Central memory CD4-positive, alpha-beta T cell (primary cell): ENCODE results near the gene S100A2.
"Not testable (repeated sequence)": the region's sequence is repeated elsewhere in the genome, so short reads cannot be mapped to it uniquely, and the experiment has no call there.

Experiments
- DNase-seq: peaks from one replicate; pipeline ENCODE4 v3.0.0; 2022

The S100A2 gene

DNA sequence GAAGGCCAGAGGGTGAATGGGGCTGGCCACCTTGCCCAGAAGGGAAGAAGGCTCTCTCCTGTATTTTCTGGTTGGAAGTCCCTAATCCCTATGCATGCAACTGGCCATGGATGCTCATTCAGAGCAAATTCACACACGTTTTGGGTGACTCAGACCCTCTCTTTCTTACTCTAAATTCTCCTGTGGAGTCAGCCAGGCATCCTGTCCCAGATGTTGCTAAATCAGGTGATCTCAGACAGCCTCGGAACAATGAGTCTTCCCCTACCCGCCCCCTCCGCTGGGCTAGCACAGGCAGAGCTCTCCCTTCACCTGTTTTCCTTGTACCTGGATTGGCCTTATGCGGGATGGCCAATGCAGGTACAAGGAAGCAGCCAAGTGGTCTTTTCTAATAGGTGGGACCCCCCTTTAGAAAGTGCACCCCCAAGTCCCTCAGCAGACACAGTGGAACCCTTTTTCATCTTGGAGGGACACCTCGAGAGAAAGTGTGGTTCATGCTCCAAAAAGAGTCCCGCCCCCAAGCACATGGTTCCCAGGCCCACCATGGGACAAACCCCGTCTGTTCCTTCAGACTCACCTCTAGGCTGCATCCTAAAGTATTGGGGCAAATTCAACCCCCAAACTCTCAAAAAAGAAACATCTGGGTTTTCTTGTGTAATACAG lies 38.5 kb downstream of the S100A2 start:
- DNase-seq = no peak

GRCh38 chr1:153526132-153526543 lies 39.5 kb downstream of the S100A2 start:
- DNase-seq = no peak

- no peak for DNase-seq
These were observed 40.4 kb downstream of the S100A2 start for GRCh38 chr1:153525088-153525728.

DNA sequence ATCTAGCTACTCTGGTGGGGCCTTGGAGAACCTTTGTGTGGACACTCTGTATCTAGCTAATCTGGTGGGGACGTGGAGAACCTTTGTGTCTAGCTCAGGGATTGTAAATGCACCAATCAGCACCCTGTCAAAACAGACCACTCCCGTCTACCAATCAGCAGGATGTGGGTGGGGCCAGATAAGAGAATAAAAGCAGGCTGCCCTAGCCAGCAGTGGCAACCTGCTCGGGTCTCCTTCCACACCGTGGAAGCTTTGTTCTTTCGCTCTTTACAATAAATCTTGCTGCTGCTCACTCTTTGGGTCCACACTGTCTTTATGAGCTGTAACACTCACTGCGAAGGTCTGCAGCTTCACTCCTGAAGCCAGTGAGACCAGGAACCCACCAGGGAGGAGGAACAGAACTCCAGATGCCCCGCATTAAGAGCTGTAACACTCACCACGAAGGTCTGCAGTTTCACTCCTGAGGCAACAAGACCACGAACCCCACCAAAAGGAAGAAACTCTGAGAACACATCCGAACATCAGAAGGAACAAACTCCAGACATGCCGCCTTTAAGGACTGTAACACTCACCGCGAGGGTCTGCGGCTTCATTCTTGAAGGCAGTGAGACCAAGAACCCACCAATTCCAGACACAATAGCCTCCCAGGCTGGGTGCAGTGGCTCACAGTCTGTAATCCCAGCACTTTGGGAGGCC lies 43.1 kb downstream of the S100A2 start:
- DNase-seq = not testable (repeated sequence)

DNA sequence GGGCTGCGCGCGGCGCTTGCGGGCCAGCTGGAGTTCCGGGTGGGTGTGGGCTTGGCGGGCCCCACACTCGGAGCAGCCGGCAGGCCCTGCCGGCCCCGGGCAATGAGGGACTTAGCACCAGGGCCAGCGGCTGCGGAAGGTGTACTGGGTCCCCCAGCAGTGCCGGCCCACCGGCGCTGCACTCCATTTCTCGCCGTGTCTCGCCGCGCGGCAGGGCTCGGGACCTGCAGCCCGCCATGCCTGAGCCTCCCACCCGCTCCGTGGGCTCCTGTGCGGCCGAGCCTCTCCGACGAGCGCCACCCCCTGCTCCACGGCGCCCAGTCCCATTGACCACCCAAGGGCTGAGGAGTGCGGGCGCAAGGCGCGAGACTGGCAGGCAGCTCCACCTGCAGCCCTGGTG lies 43.8 kb downstream of the S100A2 start:
- not testable (repeated sequence) for DNase-seq

GRCh38 chr1:153520818-153521476 lies 44.7 kb downstream of the S100A2 start:
- DNase-seq = no peak

GRCh38 chr1:153520137-153520691 lies 45.4 kb downstream of the S100A2 start:
- not testable (repeated sequence) for DNase-seq

DNA sequence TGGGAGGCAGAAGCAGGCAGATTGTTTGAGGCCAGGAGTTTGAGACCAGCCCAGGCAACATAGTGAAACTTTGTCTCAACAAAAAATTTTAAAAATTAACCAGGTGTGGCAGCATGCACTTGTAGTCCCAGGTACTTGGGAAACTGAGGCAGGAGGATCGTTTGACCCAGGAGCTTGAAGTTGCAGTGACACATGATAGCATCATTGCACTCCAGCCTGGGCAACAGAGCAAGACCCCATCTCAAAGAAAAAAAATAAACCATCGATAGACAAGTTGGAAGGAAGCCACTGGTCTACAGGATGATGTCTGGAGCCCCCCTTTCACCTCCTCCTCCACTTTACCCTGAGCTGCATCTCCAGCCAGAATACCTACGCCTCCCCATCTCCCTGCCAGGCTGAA lies 46.4 kb downstream of the S100A2 start:
- DNase-seq = no peak

- DNase-seq = no peak
These were observed 49.9 kb downstream of the S100A2 start for GRCh38 chr1:153515504-153516394.

GRCh38 chr1:153513666-153514065 lies 52.0 kb downstream of the S100A2 start:
- no peak for DNase-seq

- no peak for DNase-seq
These were observed 52.6 kb downstream of the S100A2 start for GRCh38 chr1:153513023-153513422.
